Measurements from ENCODE around the gene GIGYF2. TPM values are rescaled to one million over a fixed set of nuclear protein-coding genes. Genes with fewer than 3 reads are reported as not detected.

GIGYF2 gene
- total and polyA plus RNA-seq, 11 donors: 25.3 to 78.1 (median 56.5) TPM

- no peaks in the 10 kb centered on the region for H3K9me3 ChIP-seq
- 90 to 100% (median 97%) methylated on average over 1 of the region's 1 CpG for WGBS, 4 donors
- DNase-seq (no peak), ATAC-seq (no peak)
- no peaks in the 10 kb centered on the region for H3K4me1 ChIP-seq
- no peak overlapping the region for H3K27ac ChIP-seq
- H3K36me3 ChIP-seq: peaks cover 0 to 98% (median 78%) of the 10 kb centered on the region in 9 donors
- no peak overlapping the region for H3K4me3 ChIP-seq
- no peaks in the 10 kb centered on the region for H3K27me3 ChIP-seq
- intact Hi-C loops (cut with DNase I): no loop called here
- TF ChIP-seq CTCF (IDR thresholded peaks at IDR 0.05) (no peak), POLR2A (IDR thresholded peaks at IDR 0.05) (no peak)
Measured at GRCh38 chr2:232794981-232795380, 97.8 kb downstream of the GIGYF2 start.

GRCh38 chr2:232795920-232796319, 98.8 kb downstream of the GIGYF2 start:
- TF ChIP-seq POLR2A (IDR thresholded peaks at IDR 0.05) (no peak), CTCF (IDR thresholded peaks at IDR 0.05) (no peak)
- Histone ChIP-seq H3K4me3 (no peak overlapping the region), H3K27ac (no peak overlapping the region), H3K27me3 (no peaks in the 10 kb centered on the region), H3K9me3 (peaks cover 0 to 2% (median 0%) of the 10 kb centered on the region in 12 donors), H3K36me3 (peaks cover 0 to 96% (median 73%) of the 10 kb centered on the region in 9 donors), H3K4me1 (no peaks in the 10 kb centered on the region)
- 94 to 100% (median 98%) methylated on average over 1 of the region's 1 CpG for WGBS, 4 donors
- ATAC-seq (no peak), DNase-seq (no peak)
- intact Hi-C loops (cut with DNase I): no loop called here

- intact Hi-C loops (cut with DNase I): no loop called here
- no peaks in the 10 kb centered on the region for H3K4me1 ChIP-seq
Measured at GRCh38 chr2:232798187-232798586, 101.1 kb downstream of the GIGYF2 start.

GRCh38 chr2:232800166-232800565, 103.0 kb downstream of the GIGYF2 start:
- TF ChIP-seq POLR2A (IDR thresholded peaks at IDR 0.05) (no peak), CTCF (IDR thresholded peaks at IDR 0.05) (no peak)
- DNase-seq: no peak
- Histone ChIP-seq H3K4me1 (no peaks in the 10 kb centered on the region), H3K27me3 (no peaks in the 10 kb centered on the region), H3K4me3 (no peak overlapping the region), H3K9me3 (peaks cover 0 to 26% (median 10%) of the 10 kb centered on the region in 12 donors), H3K36me3 (peaks cover 0 to 63% (median 43%) of the 10 kb centered on the region in 9 donors), H3K27ac (no peak overlapping the region)
- intact Hi-C loops (cut with DNase I): no loop called here
- ATAC-seq: no peak
- 78 to 89% (median 80%) methylated on average over 2 of the region's 2 CpGs for WGBS, 4 donors

More at GRCh38 chr2:232798187-232798586, 101.1 kb downstream of the GIGYF2 start:
- Histone ChIP-seq H3K9me3 (peaks cover 0 to 25% (median 10%) of the 10 kb centered on the region in 12 donors), H3K27me3 (no peaks in the 10 kb centered on the region), H3K27ac (no peak overlapping the region), H3K4me3 (no peak overlapping the region), H3K36me3 (peaks cover 0 to 83% (median 58%) of the 10 kb centered on the region in 9 donors)
- TF ChIP-seq POLR2A (IDR thresholded peaks at IDR 0.05): no peak
- TF ChIP-seq CTCF (IDR thresholded peaks at IDR 0.05): no peak
- DNase-seq (no peak), ATAC-seq (no peak)

Measured in heart left ventricle (tissue), 16 donors.